HEK293T (cell line): Measurements from ENCODE around the gene SOWAHB.

ENCODE experiments used
- CTCF ChIA-PET: fragments of 350-600 bp; formaldehyde crosslinking; extraction: SDS; loops from one replicate; lab custom pipeline; 2021; ENCODE audit warnings: antibody characterized with exemption, inconsistent platforms; lab: Yijun Ruan, JAX
- POLR2A ChIA-PET: fragments of 350-600 bp; formaldehyde crosslinking; extraction: SDS; loops from one replicate; lab custom pipeline; 2020; ENCODE audit warnings: antibody characterized with exemption, inconsistent platforms; lab: Yijun Ruan, JAX
- DNase-seq: peaks from one replicate; pipeline ENCODE4 v3.0.0; 2012; ENCODE audit warnings: mixed read lengths; ENCODE audit errors: extremely low spot score
- ARNT ChIP-seq: fragments of 450-650 bp; IDR thresholded peaks from 2 replicates; pipeline ENCODE4 v1.6.1; 2017; ENCODE audit warnings: mild to moderate bottlenecking
- BHLHE40 ChIP-seq: fragments of 450-650 bp; IDR thresholded peaks from 2 replicates; pipeline ENCODE4 v1.6.1; 2016; ENCODE audit warnings: mild to moderate bottlenecking, moderate library complexity, borderline replicate concordance
- CTBP1 ChIP-seq: fragments of 450-650 bp; IDR thresholded peaks from 2 replicates; pipeline ENCODE4 v1.6.1; 2016; ENCODE audit warnings: borderline replicate concordance
- ELF4 ChIP-seq: fragments of 450-650 bp; IDR thresholded peaks from 2 replicates; pipeline ENCODE4 v1.6.1; 2017; ENCODE audit warnings: antibody characterized with exemption
- FOXA1 ChIP-seq: fragments of 450-650 bp; IDR thresholded peaks from 2 replicates; pipeline ENCODE4 v1.6.1; 2016; ENCODE audit warnings: mild to moderate bottlenecking
- FOXK2 ChIP-seq: fragments of 450-650 bp; IDR thresholded peaks from 2 replicates; pipeline ENCODE4 v1.6.1; 2016; ENCODE audit warnings: mild to moderate bottlenecking
- FOXM1 ChIP-seq: fragments of 450-650 bp; IDR thresholded peaks from 2 replicates; pipeline ENCODE4 v1.6.1; 2017; ENCODE audit warnings: mild to moderate bottlenecking, borderline replicate concordance
- HDGF ChIP-seq: fragments of 450-650 bp; IDR thresholded peaks from 2 replicates; pipeline ENCODE4 v1.6.1; 2017; ENCODE audit warnings: antibody characterized with exemption, borderline replicate concordance
- L3MBTL2 ChIP-seq: fragments of 450-650 bp; conservative IDR thresholded peaks from 2 replicates; pipeline ENCODE4 v1.6.1; 2016; ENCODE audit warnings: mild to moderate bottlenecking
- LEF1 ChIP-seq: fragments of 450-650 bp; IDR thresholded peaks from 2 replicates; pipeline ENCODE4 v1.6.1; 2017; ENCODE audit warnings: mild to moderate bottlenecking, borderline replicate concordance
- NFRKB ChIP-seq: fragments of 450-650 bp; IDR thresholded peaks from 2 replicates; pipeline ENCODE4 v1.6.1; 2016; ENCODE audit warnings: mild to moderate bottlenecking, moderate library complexity
- SP1 ChIP-seq: fragments of 450-650 bp; IDR thresholded peaks from 2 replicates; pipeline ENCODE4 v1.6.1; 2017
- SUZ12 ChIP-seq: fragments of 450-650 bp; IDR thresholded peaks from 2 replicates; pipeline ENCODE4 v1.6.1; 2016; ENCODE audit warnings: mild to moderate bottlenecking
- TARDBP ChIP-seq: fragments of 450-650 bp; IDR thresholded peaks from 2 replicates; pipeline ENCODE4 v1.6.1; 2016
- ZNF384 ChIP-seq: fragments of 450-650 bp; IDR thresholded peaks from 2 replicates; pipeline ENCODE4 v1.6.1; 2016
- TF ChIP-seq, protein P1 (sequence below): fragments of 450-650 bp; IDR thresholded peaks from 2 replicates; pipeline ENCODE4 v1.6.1; 2016

The SOWAHB gene

DNA sequence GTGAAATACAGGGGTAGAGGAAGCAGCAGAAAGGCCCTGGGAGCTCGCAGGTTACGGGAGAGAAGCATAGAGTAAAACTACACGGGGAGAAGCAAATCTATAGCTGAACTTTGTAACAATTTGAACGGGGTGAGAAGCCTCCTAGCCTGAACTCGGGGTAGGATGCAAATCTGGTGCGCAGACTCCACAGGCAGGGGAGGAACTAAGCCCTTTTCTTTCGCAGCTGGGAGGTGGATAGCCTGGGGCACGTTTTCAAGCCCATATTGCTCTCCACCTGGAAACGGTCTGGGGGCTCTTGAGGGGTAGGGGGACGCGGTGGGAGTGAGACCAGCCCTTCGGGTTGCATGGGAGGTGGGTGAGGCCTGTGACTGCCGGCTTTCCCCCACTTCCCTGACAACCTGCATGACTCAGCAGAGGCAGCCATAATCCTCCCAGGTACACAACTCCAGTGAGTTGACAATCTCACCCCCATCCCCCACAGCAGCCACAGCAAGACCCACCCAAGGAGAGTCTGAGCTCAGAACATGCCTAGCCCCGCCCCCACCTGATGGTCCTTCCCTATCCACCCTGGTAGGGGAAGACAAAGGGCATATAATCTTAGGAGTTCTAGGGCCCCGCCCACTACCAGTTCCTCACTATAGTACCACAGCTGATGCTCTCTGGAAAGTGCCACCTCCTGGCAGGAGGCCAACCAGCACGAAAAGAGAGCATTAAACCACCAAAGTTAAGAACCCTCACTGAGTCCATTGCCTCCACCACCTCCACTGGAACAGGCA, 29.9 kb downstream of the SOWAHB start:
- POLR2A ChIA-PET, result no interaction called here
- no peak for DNase-seq
- CTCF ChIA-PET, result interaction anchor here (0.6 kb wide), 1 partner anchor 284 kb away, joined by 3 read pairs; no protein-coding TSS in a partner anchor
- TF ChIP-seq ARNT (no peak), FOXM1 (no peak), ELF4 (no peak), SP1 (no peak), TARDBP (no peak), CTBP1 (no peak), FOXA1 (no peak), ZNF384 (no peak), FOXK2 (no peak), HDGF (no peak), L3MBTL2 (no peak), SUZ12 (no peak), BHLHE40 (no peak), NFRKB (no peak), LEF1 (no peak)
- TF ChIP-seq, protein P1, sequence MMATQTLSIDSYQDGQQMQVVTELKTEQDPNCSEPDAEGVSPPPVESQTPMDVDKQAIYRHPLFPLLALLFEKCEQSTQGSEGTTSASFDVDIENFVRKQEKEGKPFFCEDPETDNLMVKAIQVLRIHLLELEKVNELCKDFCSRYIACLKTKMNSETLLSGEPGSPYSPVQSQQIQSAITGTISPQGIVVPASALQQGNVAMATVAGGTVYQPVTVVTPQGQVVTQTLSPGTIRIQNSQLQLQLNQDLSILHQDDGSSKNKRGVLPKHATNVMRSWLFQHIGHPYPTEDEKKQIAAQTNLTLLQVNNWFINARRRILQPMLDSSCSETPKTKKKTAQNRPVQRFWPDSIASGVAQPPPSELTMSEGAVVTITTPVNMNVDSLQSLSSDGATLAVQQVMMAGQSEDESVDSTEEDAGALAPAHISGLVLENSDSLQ, result no peak

DNA sequence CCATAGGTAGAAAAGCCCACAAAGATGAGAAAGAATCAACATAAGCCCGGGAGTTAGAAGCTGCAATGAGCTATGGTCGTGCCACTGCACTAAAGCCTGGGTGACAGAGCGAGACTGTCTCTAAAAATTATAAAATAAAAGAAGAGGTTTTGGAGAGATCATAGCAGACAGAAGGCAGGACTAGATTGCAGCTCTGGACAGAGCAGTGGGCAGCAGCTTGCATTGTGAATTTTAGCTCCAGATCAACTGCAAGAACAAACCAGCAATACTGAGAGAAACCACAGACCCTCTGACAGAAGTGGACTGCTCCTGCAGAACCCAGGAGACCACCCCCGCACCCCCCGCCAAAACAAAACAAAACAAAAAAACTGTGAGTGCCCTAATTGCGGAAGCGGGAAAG, 30.6 kb downstream of the SOWAHB start:
- TF ChIP-seq FOXK2 (no peak), ARNT (no peak), LEF1 (no peak), BHLHE40 (no peak), FOXM1 (no peak), L3MBTL2 (no peak), ZNF384 (no peak), ELF4 (no peak), CTBP1 (no peak), NFRKB (no peak), TARDBP (no peak), SUZ12 (no peak), SP1 (no peak), FOXA1 (no peak), HDGF (no peak)
- TF ChIP-seq, protein P1, result no peak
- ChIA-PET CTCF (interaction anchor here (0.6 kb wide), 1 partner anchor 285 kb away, joined by 3 read pairs; no protein-coding TSS in a partner anchor), POLR2A (no interaction called here)
- DNase-seq, result no peak

DNA sequence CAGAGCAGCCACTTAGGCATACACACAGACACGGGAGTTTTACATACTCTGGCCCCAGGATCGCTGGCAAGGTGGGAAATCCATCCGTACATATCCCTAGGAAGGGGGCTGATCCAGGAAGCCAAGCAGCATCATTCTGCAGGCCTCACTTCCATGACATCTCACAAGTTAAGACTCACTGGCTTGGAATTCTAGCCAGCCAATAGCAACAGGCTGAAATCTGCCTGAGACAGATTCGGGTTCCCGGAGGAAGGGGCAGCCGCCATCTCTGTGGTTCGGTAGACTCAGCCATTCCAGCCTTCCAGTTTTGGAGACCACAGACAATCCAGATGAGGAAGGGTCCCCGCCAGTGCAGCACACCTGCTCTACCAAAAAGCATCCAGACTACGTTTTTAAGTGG, 31.3 kb downstream of the SOWAHB start:
- no peak for TF ChIP-seq TARDBP
- no peak for TF ChIP-seq SP1
- no peak for DNase-seq
- ChIA-PET CTCF (interaction anchor here (0.6 kb wide), 1 partner anchor 181 kb away, joined by 3 read pairs; no protein-coding TSS in a partner anchor), POLR2A (no interaction called here)

DNA sequence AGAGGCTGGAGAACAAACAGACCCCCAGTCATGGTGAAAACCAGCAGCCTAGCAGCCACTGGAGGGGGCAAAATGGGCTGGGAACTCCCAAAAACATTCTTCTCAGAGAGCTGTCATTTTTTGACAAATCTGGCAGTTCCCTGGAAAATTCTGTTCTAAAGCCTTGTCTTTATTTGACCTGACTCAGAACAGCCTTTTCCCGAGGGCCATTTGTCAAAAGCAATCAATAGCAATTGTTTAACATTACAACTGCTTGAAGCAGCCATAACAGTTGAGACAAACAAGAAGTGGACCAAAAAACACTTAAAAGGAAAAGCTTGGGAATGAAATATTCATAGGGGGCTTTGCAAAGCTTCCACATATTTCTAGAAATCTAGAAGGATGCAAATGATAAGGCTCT, 39.6 kb downstream of the SOWAHB start:
- ChIA-PET CTCF (no interaction called here), POLR2A (no interaction called here)
- no peak for DNase-seq
- TF ChIP-seq L3MBTL2 (no peak), LEF1 (no peak), CTBP1 (no peak), SUZ12 (no peak), NFRKB (no peak), FOXA1 (no peak), BHLHE40 (no peak), TARDBP (no peak), HDGF (no peak), ZNF384 (no peak), FOXM1 (no peak), ELF4 (no peak), ARNT (no peak), FOXK2 (no peak)
- TF ChIP-seq, protein P1, result no peak

DNA sequence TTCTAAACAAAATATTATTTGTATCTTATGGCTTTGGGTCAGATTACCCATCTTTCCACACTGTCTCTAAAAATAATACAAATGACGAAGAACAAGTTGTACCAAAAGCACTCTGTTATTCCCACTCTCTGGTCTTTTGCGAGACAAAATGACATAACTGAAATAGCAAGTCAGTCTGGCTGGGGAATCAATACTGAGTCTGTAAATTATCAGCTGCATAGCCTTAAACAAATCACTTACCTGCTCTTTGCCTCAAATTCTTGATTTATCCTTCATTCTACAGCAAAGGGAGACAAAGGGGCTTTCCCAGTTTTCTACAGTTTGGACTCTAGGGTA, 40.9 kb downstream of the SOWAHB start:
- ChIA-PET CTCF (no interaction called here), POLR2A (no interaction called here)
- DNase-seq, result no peak
- TF ChIP-seq FOXM1, result no peak
- no peak for TF ChIP-seq SP1
- no peak for TF ChIP-seq SUZ12
- no peak for TF ChIP-seq FOXK2
- TF ChIP-seq NFRKB, result no peak
- TF ChIP-seq HDGF, result no peak
- no peak for TF ChIP-seq ZNF384
- no peak for TF ChIP-seq CTBP1
- no peak for TF ChIP-seq BHLHE40
